ENCODE measurements around the gene KCNG2.

KCNG2 gene

GRCh38 chr18:79904357-79905147, 106.8 kb downstream of the KCNG2 start:
- Histone ChIP-seq H3K4me2 (ENCODE audit: low read depth, low read length, poor library complexity, severe bottlenecking) (no peak overlapping the region), H3K9ac (ENCODE audit: low read length) (no peak overlapping the region), H3K27me3 (ENCODE audit: low read length) (no peaks in the 10 kb centered on the region), H4K20me1 (ENCODE audit: low read depth, low read length) (no peaks in the 10 kb centered on the region), H3K27ac (ENCODE audit: low read depth, low read length) (no peak overlapping the region), H3K9me3 (ENCODE audit: insufficient read depth, low read length) (no peaks in the 10 kb centered on the region), H3F3A (ENCODE audit: insufficient read depth) (0 out of 2 replicates have a peak, but pooled peaks cover 4% of the 10 kb centered on the region), H3K36me3 (ENCODE audit: low read length) (no peaks in the 10 kb centered on the region), H3K4me3 (ENCODE audit: insufficient read depth, low read length, poor library complexity, severe bottlenecking) (no peak overlapping the region), H2AFZ (ENCODE audit: low read depth, low read length, severe bottlenecking) (no peak overlapping the region), H3K79me2 (ENCODE audit: insufficient read depth, low read length) (no peaks in the 10 kb centered on the region), H3K9me2 (replicated peaks; ENCODE audit: insufficient read depth, low read length) (no peaks in the 10 kb centered on the region)
- TF ChIP-seq CTCF (IDR thresholded peaks at IDR 0.05; ENCODE audit: insufficient read depth, low read length, poor library complexity, severe bottlenecking), result no peak
- no peak for TF ChIP-seq EZH2phosphoT487 (conservative IDR thresholded peaks at IDR 0.05; ENCODE audit: low read length)

GRCh38 chr18:79905389-79905911, 107.7 kb downstream of the KCNG2 start:
- Histone ChIP-seq H4K20me1 (ENCODE audit: low read depth, low read length) (no peaks in the 10 kb centered on the region), H2AFZ (ENCODE audit: low read depth, low read length, severe bottlenecking) (no peak overlapping the region), H3K9me3 (ENCODE audit: insufficient read depth, low read length) (no peaks in the 10 kb centered on the region), H3K79me2 (ENCODE audit: insufficient read depth, low read length) (no peaks in the 10 kb centered on the region), H3F3A (ENCODE audit: insufficient read depth) (0 out of 2 replicates have a peak, but pooled peaks cover 4% of the 10 kb centered on the region), H3K27me3 (ENCODE audit: low read length) (no peaks in the 10 kb centered on the region), H3K9me2 (replicated peaks; ENCODE audit: insufficient read depth, low read length) (no peaks in the 10 kb centered on the region), H3K4me3 (ENCODE audit: insufficient read depth, low read length, poor library complexity, severe bottlenecking) (no peak overlapping the region), H3K36me3 (ENCODE audit: low read length) (no peaks in the 10 kb centered on the region), H3K4me2 (ENCODE audit: low read depth, low read length, poor library complexity, severe bottlenecking) (no peak overlapping the region), H3K27ac (ENCODE audit: low read depth, low read length) (no peak overlapping the region), H3K9ac (ENCODE audit: low read length) (no peak overlapping the region)
- no peak for TF ChIP-seq EZH2phosphoT487 (conservative IDR thresholded peaks at IDR 0.05; ENCODE audit: low read length)
- no peak for TF ChIP-seq CTCF (IDR thresholded peaks at IDR 0.05; ENCODE audit: insufficient read depth, low read length, poor library complexity, severe bottlenecking)

- Histone ChIP-seq H3K36me3 (ENCODE audit: low read length) (no peaks in the 10 kb centered on the region), H3K79me2 (ENCODE audit: insufficient read depth, low read length) (no peaks in the 10 kb centered on the region), H3K9ac (ENCODE audit: low read length) (no peak overlapping the region), H2AFZ (ENCODE audit: low read depth, low read length, severe bottlenecking) (no peak overlapping the region), H3K4me2 (ENCODE audit: low read depth, low read length, poor library complexity, severe bottlenecking) (no peak overlapping the region), H4K20me1 (ENCODE audit: low read depth, low read length) (no peaks in the 10 kb centered on the region), H3K4me3 (ENCODE audit: insufficient read depth, low read length, poor library complexity, severe bottlenecking) (no peak overlapping the region), H3K9me2 (replicated peaks; ENCODE audit: insufficient read depth, low read length) (no peaks in the 10 kb centered on the region), H3K9me3 (ENCODE audit: insufficient read depth, low read length) (no peaks in the 10 kb centered on the region), H3F3A (ENCODE audit: insufficient read depth) (0 out of 2 replicates have a peak, but pooled peaks cover 4% of the 10 kb centered on the region), H3K27ac (ENCODE audit: low read depth, low read length) (no peak overlapping the region), H3K27me3 (ENCODE audit: low read length) (no peaks in the 10 kb centered on the region)
- TF ChIP-seq CTCF (IDR thresholded peaks at IDR 0.05; ENCODE audit: insufficient read depth, low read length, poor library complexity, severe bottlenecking), result no peak
- TF ChIP-seq EZH2phosphoT487 (conservative IDR thresholded peaks at IDR 0.05; ENCODE audit: low read length), result no peak
Measured at GRCh38 chr18:79905993-79906392, 108.3 kb downstream of the KCNG2 start.

Data from SU-DHL-6 (cell line).